ENCODE results near the gene DBNDD1.
A peak's percentile ranks its signal among the peaks of the same experiment; 100 is the strongest.
"Not testable (repeated sequence)": the region's sequence is repeated elsewhere in the genome, so short reads cannot be mapped to it uniquely, and the experiment has no call there.

Gene DBNDD1

GRCh38 chr16:89973654-89974335 lies 45.5 kb downstream of the DBNDD1 start:
- H3K4me3 ChIP-seq (ENCODE audit: low read depth, low read length), result peak overlapping the region; percentile 85
- TF ChIP-seq CTCF (IDR thresholded peaks at IDR 0.05; ENCODE audit: low read depth, low read length) (no peak), MAX (IDR thresholded peaks at IDR 0.05; ENCODE audit: low read depth, low read length) (no peak), POLR2A (IDR thresholded peaks at IDR 0.05; ENCODE audit: extremely low read depth, insufficient read length) (no peak), MYC (IDR thresholded peaks at IDR 0.05; ENCODE audit: low read depth, low read length) (no peak)
- no peak for DNase-seq (ENCODE audit: low read depth)

- DNase-seq (ENCODE audit: low read depth), result no peak
- TF ChIP-seq MAX (IDR thresholded peaks at IDR 0.05; ENCODE audit: low read depth, low read length) (no peak), CTCF (IDR thresholded peaks at IDR 0.05; ENCODE audit: low read depth, low read length) (no peak), MYC (IDR thresholded peaks at IDR 0.05; ENCODE audit: low read depth, low read length) (no peak), POLR2A (IDR thresholded peaks at IDR 0.05; ENCODE audit: extremely low read depth, insufficient read length) (no peak)
- H3K4me3 ChIP-seq (ENCODE audit: low read depth, low read length), result peak overlapping the region; percentile 85
Measured at GRCh38 chr16:89973235-89973634, 46.0 kb downstream of the DBNDD1 start.

- DNase-seq (ENCODE audit: low read depth), result peak; percentile 93
- TF ChIP-seq CTCF (IDR thresholded peaks at IDR 0.05; ENCODE audit: low read depth, low read length) (no peak), MYC (IDR thresholded peaks at IDR 0.05; ENCODE audit: low read depth, low read length) (peak; percentile 31), MAX (IDR thresholded peaks at IDR 0.05; ENCODE audit: low read depth, low read length) (peak; percentile 67), POLR2A (IDR thresholded peaks at IDR 0.05; ENCODE audit: extremely low read depth, insufficient read length) (peak; percentile 82)
- peak overlapping the region; percentile 85 for H3K4me3 ChIP-seq (ENCODE audit: low read depth, low read length)
Measured at GRCh38 chr16:89972244-89973234, 46.7 kb downstream of the DBNDD1 start.

GRCh38 chr16:89971495-89972243 lies 47.6 kb downstream of the DBNDD1 start:
- no peak for DNase-seq (ENCODE audit: low read depth)
- TF ChIP-seq MAX (IDR thresholded peaks at IDR 0.05; ENCODE audit: low read depth, low read length) (no peak), MYC (IDR thresholded peaks at IDR 0.05; ENCODE audit: low read depth, low read length) (no peak), CTCF (IDR thresholded peaks at IDR 0.05; ENCODE audit: low read depth, low read length) (no peak), POLR2A (IDR thresholded peaks at IDR 0.05; ENCODE audit: extremely low read depth, insufficient read length) (no peak)
- H3K4me3 ChIP-seq (ENCODE audit: low read depth, low read length), result peak overlapping the region; percentile 85

GRCh38 chr16:89969741-89970410 lies 49.4 kb downstream of the DBNDD1 start:
- peak overlapping the region; percentile 26 for H3K4me3 ChIP-seq (ENCODE audit: low read depth, low read length)
- TF ChIP-seq MAX (IDR thresholded peaks at IDR 0.05; ENCODE audit: low read depth, low read length), result peak; percentile 54
- TF ChIP-seq CTCF (IDR thresholded peaks at IDR 0.05; ENCODE audit: low read depth, low read length), result no peak
- no peak for TF ChIP-seq POLR2A (IDR thresholded peaks at IDR 0.05; ENCODE audit: extremely low read depth, insufficient read length)
- TF ChIP-seq MYC (IDR thresholded peaks at IDR 0.05; ENCODE audit: low read depth, low read length), result peak; percentile 51; the same call in 1 of the 2 replicates
- peak; percentile 98 for DNase-seq (ENCODE audit: low read depth)

GRCh38 chr16:89968074-89968473 lies 51.2 kb downstream of the DBNDD1 start:
- not testable (repeated sequence) for H3K4me3 ChIP-seq (ENCODE audit: low read depth, low read length); DNase-seq (ENCODE audit: low read depth)

DNA sequence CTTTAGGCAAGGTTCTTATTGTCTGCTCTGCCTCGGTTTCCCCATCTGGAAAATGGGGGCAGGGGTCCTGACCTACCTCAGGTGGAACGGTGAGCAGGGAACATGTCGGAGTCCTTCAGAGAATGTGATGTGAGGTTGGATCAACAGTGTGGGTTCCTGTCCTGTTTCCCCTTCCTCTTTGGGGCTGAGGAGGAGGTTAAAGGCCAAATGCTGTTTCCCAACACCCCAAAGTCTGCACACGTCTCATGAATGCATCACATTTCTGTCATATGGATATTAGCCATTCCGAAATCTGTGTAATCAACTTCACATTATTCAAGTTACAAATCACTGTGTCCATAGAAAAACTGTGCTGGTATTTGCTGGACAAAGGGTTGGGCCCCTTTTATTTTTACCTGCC lies 51.8 kb downstream of the DBNDD1 start:
- H3K4me3 ChIP-seq (ENCODE audit: low read depth, low read length); DNase-seq (ENCODE audit: low read depth): not testable (repeated sequence)

All from NB4 (cell line).